GM13976 (cell line): Measurements from ENCODE around the gene PLXNA1.

ENCODE experiments used
- DNase-seq: peaks from one replicate; pipeline ENCODE4 v3.0.0; 2012; ENCODE audit warnings: low spot score
- in situ Hi-C: fragments of 300-500 bp; cut with MboI; formaldehyde crosslinking; loops from one replicate; pipeline ENCODE4 v1.12.0; 2022; ENCODE audit warnings: low sequenced_read_pairs, mixed read lengths, inconsistent platforms; ENCODE audit not compliant: unreplicated experiment
- TF ChIP-seq, protein P1 (sequence below): IDR thresholded peaks from 2 replicates; pipeline ENCODE4 v1.5.1; 2012; ENCODE audit warnings: borderline replicate concordance, mild to moderate bottlenecking; ENCODE audit not compliant: insufficient read depth; ENCODE audit errors: extremely low read depth, missing control alignments, control extremely low read depth

Gene PLXNA1

DNA sequence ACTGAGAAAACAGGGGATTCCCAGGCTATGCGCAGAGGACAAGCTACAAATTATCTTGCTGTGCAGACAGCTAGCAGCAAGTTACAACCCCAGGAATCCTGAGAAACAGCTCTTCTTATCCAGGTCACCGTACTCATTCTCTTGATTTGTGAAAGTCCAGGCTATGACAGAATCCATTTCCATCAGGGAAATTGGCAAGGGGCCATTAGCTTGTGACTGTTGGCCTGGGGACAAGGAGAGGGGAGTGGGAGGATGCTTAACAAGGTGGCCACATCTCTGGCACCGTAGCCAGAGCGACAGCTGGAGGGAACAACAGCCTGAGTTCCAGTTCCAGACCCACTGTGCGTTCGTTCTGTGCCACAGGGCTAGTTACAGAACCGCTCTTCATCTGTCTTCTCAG, 44.9 kb upstream of the PLXNA1 start:
- TF ChIP-seq, protein P1, sequence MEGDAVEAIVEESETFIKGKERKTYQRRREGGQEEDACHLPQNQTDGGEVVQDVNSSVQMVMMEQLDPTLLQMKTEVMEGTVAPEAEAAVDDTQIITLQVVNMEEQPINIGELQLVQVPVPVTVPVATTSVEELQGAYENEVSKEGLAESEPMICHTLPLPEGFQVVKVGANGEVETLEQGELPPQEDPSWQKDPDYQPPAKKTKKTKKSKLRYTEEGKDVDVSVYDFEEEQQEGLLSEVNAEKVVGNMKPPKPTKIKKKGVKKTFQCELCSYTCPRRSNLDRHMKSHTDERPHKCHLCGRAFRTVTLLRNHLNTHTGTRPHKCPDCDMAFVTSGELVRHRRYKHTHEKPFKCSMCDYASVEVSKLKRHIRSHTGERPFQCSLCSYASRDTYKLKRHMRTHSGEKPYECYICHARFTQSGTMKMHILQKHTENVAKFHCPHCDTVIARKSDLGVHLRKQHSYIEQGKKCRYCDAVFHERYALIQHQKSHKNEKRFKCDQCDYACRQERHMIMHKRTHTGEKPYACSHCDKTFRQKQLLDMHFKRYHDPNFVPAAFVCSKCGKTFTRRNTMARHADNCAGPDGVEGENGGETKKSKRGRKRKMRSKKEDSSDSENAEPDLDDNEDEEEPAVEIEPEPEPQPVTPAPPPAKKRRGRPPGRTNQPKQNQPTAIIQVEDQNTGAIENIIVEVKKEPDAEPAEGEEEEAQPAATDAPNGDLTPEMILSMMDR, result no peak
- in situ Hi-C loops, result no loop called here
- DNase-seq, result no peak

DNA sequence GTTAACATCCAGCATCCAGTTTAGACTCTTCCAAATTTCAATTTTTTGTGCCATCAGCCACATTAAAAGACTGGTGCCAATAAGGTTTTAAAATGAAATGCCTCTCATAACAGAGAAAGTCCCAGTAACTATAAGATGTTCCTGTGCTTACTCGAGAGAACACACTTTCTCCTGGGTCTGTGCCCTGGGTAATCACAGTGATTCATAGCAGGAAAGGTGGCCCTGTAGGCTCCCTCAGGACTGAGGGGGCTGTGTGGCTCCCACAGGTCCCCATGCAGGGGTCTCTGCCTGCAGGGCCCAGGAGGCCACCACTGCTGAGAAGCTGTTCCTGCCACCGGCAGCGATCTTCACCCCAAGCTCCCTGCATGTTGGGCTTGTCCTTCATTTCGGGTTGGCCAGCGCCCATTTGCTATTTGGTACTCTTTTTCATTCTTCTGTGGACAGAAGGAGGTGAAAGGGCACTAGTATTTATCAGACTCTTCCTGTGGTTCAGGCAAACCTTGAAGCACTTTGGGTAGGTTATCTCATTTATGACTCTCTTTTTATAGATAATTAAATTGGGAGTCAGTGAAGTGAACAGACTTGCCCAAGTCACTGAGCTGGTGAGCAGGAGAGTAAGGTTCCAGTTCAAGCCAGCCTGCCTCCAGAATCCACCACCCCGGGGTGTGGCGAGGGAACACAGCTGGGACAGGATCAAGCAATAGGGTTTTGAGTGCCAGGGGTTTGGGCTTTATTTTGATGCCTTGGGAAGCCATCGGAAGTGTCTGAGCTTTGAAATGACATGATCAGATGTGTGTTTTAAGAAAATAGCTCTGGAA, 44.2 kb upstream of the PLXNA1 start:
- no peak for DNase-seq
- in situ Hi-C loops, result no loop called here
- TF ChIP-seq, protein P1, result no peak

- TF ChIP-seq, protein P1, result peak; percentile 13
- in situ Hi-C loops, result no loop called here
- no peak for DNase-seq
Measured at GRCh38 chr3:126939338-126939718, 43.6 kb upstream of the PLXNA1 start.

- in situ Hi-C loops, result no loop called here
- TF ChIP-seq, protein P1, result no peak
- no peak for DNase-seq
Measured at GRCh38 chr3:126939733-126940132, 43.2 kb upstream of the PLXNA1 start.

GRCh38 chr3:126941721-126942270, 41.1 kb upstream of the PLXNA1 start:
- in situ Hi-C loops, result no loop called here
- DNase-seq, result no peak
- TF ChIP-seq, protein P1, result no peak

DNA sequence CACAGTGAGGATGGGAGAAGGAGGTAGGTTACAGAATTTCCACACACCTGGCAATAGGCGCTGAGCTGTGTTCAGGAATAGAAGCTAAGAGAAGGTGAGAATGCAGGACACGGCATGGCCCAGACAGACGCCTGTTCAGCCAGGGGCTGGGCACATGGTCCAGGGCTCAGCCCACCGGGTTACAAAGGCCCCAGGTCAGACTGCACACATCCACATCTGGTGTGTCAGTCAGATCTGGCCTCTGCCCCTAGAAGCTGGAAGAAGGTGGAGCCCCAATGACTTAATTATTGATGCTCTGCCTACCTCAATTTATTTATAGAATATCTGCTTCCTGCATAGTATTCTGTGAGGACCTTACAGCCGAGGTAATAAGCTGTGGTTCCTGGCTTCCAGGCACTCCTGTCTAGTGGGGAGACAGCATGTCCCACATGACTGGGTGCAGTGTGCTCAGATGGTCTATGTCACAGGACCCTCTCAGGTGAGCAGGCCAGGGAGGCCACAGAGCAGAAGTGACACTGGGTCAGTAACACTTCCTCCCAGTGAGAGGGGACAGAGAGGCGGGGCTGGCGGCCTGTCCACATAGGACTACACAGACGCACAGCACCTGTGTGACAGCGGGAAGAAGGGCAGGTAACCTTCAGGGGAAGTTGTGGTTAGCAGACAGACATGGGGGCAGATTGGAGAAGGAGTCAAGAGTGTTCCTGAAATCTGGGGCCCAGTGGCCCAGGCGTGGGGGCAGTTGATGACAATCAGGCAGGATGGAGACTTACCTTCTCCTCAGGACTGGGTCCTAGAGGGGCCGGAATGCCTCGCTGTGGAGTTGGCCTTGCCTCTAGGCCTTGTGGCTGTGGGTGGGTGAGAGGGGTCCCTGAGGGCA, 38.6 kb upstream of the PLXNA1 start:
- DNase-seq, result no peak
- in situ Hi-C loops, result no loop called here
- TF ChIP-seq, protein P1, result no peak
